HG02870 (cell line): ENCODE data around the gene CROCC2.

Experiments used
- ATAC-seq: cut with Tn5 transposase; IDR thresholded peaks from one replicate; pipeline ENCODE4 v1.9.1; 2021; ENCODE audit warnings: mild to moderate bottlenecking, moderate library complexity; ENCODE audit not compliant: unreplicated experiment

The CROCC2 gene

DNA sequence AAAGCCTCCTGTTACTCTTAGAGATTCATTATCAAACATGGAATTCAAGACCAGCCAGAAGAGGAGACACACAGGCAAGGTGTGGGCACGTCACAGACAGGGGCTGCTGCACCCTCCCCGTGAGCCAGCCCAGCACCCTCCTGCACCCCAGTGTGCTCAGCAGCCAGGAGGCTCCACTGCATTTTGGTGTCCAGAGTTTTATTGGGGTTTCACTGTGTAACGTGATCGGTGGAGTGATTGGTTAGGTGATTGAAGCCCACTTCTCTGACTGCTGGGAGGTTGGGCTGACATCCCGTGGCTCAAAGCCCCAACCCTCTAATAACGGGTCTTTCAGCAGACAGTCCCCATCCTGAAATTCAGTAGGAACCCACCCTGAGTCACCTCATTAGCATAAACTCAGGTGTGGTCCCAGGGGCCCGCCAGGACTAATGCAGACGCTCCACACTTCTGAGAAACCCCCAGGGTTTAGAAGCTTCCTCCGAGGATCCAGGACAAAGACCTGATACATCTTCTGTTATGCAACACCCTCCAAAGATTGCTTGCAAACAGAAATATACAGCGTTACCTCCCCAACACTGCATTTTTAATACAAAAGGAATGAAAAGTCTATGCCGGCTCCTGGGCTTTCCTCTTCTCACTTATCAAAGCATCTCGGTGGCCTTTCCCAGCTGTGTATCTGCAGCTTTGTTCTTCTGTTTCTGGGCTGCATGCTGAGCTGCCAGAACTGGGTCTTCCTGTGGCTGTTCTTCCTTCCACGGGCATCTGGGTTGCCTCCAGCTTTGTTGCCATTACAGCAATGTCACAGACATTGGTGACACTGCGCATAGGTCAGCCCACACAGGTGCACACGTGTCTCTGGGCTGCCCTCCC is 48.5 kb downstream of the CROCC2 start:
- ATAC-seq, result no peak

DNA sequence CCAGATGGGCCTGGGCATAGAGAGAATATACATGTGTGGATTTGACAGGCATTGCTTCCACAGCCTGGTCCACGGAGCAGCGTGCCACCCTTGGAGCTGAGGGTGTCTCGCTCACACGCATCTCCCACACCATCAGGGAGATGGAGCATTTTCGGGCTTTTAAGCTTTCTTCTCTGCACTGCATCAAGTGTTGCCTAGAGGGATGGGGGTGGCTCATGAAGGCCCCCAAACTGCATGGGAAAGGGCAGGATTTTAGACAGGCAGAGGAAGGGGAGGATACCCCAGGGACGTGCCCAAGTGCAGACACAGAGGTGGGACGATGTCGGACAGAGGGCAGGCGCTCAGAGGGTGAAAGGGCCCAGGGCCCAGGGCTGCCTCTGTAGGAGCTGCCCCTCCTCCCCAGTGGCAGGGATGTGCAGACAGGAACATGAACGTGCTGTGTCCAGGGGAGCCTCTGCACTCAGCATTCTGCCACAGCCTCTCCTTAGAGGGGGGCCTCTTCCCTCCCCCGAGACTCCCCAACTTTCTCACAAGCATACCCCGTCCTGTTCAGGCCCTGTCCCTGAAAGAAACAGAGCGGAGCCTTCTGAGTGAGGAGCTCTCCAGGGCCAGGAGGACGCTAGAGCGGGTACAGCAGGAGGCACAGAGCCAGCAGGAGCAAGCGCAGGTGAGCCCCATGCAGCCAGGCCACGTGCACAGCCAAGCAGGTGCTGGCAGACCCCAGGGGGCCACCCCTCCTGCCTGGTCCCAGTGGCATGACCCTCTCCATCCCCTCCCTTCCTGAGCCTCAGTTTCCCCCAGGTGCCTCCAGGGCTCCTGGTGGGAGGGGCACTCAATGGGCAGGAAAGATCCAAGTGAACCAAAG is 49.4 kb downstream of the CROCC2 start:
- ATAC-seq, result no peak

DNA sequence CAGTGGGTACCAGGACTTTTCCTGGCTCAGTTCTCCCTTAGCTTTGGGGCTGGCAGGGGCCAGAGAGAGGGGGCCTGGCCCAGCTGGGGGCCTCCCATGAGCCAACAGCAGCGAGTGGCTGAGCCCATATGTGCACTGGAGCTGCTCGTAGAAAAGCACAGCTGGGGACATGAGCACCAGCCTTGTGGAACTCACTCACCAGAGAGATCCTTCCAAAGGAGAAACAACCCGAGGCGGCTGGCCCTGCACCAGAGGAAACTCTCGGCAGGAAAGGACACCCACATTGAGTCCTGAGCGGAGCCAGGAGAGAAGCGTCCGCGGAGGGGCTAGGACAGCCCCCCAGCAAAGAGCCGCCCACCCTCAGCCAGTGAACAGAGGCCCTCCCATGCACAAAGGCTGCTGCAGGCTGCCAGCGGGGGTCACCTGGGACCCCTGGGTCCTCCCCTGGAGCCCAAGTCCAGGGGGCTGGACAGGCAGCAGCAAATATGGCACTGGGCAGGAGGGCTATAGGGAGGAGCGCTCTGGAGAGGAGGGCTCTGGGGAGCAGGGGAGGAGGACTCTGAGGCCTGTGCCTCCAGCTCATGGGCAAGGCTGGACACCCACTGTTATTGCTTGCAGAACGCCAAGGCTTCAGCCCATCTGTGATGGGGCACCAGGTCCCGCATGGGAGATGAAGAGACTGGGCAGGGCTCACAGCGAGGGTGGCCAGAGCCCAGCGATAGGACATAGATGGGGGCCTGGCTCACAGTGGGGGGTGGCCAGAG is 50.2 kb downstream of the CROCC2 start:
- no peak for ATAC-seq

DNA sequence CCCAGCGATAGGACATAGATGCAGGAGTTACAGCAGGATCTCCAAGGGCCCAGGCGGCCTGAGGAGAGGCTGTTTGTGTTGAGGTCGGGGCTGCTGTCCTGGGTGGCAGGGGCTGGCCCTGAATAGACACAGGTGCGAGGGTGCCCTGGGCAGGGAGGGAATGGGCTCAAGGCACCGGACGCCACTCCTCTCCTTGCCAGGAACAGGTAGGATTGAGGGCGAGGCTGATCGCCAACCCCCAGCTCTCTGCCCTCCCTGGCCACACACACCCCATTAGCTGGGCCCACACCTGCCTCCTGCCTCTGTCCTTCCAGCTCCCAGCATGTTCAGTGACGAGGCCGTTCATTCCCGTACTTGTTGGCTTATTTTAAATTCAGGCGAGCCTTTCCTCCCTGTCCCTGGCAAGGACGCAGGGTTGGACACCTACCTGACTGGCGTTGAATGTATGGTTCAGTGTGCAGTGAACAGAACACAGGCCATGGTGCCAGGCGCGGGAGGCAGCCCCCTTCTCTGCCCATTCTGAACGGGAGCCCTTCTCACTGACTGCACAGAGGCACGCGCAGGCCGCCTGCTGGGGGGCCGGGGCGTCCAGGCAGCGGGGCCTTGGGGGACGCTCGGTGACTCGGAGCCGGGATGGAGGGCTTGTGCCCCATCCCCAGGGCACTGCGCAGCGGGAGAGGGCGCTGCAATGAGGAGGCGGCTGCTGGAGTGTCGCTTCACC is 51.0 kb downstream of the CROCC2 start:
- no peak for ATAC-seq

DNA sequence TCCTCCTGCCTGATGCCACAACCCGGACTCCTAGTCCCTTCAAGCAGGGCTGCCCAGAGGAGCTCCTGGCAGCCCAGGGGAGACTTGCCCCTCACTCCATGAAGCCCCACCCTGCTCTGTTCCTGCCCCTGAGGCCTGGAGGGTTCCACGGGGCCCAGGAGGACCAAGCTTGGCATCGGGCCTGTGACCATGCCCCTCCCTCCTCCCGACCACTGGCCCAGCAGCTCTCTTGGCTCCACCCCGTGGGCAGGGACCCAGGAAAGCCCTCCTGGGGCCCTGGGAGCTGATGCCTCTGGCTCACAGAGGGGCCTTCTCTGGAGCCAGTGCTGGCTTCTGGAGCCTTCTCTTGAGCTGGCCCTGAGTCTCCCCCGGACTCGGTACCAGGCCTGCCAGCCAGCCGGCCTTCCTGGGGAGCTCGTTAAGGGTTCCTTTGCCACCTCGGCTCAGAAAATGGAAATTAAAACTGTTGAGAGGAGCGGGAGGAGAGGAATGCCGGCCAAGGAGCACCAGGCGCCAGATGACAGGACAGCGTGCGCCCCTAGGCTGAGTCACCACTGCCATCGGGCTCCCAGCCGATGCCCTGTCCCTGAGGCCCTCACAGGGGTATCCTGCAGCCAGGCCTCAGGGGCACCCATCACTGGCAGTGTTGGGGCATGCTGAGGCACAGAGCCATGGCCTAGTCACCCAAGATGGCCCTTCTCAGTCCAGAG is 51.7 kb downstream of the CROCC2 start:
- ATAC-seq, result no peak

DNA sequence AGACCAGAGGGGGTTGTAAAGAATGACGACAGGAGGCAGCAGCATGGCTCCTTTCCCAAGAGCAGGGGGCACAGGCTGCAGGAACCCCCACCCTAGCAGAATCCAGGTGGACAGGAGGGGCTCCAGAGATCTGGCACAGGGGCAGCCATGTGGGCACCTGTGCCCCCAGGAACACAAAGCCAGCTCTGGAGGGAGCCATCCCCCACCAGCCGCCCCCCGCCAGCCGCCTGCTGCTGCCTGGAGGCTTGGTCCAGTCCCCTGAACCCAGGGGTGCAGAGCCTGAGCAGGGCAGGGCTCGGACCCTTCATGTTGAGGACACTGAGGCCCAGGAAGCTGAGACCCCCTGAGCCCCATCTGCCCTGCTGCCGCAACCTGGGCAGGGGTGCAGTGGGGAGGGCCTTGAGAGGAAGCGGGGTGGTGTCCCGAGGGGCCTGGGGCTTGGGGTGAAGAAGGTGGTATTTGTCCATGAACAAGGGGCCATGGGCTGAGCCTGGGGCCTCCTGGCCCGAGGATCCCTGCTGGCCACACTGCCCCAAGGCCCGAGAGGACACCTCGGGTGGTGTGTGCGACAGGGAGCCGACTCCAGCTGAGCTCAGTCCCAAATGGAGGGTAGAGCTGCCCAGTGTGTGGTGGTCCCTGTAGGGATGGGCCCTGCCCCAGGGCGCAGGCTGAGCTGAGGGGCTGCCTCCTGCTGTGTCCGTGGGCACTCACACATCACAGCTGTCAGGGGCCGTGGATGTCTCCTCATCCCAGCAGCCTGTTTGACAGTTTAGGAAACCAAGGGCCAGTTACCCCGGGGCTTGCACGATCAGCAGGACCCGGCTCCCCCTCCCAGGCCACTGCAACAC is 52.5 kb downstream of the CROCC2 start:
- no peak for ATAC-seq

DNA sequence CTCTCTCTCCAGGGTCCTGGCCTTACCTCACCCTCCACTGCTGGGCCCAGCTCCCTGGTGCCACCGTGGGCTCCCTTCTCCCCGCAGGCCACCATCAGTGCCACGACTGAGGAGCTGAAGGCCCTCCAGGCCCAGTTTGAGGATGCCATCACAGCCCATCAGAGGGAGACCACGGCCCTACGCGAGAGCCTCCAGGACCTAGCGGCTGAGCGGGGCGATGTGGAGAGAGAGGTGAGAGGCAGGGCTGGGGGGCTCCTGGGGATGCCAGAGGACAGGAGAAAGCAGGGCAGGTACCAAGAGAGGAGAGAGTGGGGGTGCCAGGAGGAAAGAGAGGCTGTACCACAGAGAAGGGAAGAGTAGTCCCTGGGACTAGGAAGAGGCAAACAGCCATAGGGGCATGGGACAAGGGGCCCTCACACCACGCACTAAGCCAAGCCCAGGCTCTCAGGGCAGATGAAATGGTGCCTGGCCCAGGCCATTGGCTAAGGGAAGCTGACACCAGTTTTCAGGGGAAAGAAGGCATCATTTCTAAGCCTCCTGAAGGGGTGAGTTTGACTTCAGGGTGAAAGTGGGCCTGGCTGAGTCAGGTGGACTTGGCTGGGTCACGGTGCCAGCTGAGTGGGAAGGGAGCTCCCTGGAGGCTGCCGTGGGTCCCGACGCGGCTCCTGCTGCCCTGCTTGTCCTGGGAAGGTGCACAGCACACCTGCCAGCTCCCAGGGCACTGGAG is 53.2 kb downstream of the CROCC2 start:
- no peak for ATAC-seq

DNA sequence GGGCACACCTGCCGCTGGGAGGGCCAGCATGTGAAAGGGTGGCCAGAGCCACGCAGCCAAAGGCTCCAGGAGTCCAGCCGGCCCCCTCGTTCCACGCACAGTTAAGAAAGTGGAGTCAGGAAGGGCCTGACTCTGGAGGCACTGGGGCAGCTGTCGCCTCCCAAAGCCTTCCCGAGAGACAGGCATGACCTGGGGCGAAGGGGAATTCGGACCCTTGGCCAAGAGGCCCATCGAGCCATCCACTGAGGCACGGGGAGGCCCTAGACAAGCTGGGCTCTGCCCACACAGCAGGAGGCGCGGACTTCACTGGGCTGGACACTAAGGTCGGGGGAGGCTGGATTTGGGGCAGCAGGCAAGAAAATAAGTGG is 53.8 kb downstream of the CROCC2 start:
- ATAC-seq, result no peak

DNA sequence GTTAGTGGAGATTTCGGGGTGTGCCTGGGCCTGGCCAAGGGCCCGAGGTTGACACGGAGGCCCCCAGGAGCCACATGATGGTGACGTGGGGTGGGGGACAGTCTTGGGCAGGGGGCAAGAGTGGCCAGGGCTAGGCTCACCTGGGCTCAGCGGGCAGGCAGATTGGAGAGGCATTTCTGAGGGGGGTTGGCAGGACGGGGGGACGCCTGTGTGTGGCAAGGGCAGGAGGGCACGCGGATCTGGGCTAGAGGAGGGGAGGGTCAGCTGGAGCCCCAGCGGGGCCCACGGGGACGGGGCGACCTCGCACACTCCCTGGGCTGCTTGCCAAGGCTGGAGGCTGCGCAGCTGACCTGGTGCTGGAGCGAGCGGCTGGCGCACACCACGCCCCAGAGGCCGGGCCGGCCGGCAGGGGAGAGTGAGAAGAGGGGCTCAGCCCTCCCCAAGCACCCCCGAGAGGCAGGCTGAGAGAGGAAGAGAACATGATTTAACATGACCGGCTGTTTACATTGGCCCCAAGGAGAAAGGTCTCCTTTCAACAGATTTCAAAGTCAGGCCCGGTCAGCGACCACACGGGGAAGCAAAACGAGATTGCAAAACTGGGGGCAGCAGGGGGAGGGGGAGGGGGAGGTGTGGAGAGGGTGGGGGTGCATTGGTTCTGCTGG is 54.3 kb downstream of the CROCC2 start:
- no peak for ATAC-seq

DNA sequence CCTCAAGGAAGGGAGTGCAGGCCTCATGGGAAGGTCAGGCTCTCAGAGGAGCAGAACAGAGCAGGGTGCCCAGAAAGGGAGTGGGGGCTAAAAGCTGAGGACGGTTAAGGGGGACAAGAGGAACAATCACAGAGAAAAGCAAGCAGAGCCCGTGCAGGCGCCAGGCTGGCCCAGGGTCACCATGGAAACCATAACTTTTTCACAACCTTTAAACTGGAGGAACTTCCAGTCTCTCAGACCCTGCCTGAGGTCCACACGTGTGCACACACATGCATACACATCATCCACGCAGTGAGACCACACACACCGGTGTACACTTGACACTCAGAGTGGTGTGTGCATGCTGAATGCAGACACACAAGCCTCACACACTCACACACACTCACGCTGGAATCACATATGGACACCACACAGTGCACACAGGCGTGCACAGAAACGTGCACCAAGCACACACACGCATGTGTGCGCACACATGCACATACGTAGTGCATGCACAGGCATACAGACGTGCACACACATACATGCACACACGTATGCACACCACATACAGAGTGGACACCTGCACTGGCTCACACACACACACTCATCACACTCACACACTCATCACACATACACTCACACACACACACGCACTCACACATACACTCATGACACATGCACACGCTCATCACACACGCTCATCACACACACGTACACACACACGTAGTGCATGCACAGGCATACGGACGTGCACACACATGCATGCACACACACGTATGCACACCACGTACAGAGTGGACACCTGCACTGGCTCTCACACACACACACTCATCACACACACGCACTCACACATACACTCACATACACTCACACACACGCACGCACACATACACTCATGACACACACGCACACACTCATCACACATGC is 55.1 kb downstream of the CROCC2 start:
- ATAC-seq, result no peak

DNA sequence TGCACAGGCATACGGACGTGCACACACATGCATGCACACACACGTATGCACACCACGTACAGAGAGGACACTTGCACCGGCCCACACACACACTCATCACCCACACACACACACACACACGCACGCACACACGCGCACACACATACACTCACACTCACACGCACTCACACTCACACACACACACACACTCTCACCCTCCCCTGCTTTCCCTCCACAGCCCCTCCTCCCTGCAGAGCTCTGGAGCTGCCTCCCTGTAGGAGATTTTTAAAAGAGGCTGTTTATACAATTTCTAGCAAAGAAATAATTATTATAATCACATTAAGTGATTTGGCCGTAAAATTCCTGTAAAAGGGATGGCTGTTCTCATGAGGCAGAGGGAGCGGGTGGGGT is 55.8 kb downstream of the CROCC2 start:
- no peak for ATAC-seq

DNA sequence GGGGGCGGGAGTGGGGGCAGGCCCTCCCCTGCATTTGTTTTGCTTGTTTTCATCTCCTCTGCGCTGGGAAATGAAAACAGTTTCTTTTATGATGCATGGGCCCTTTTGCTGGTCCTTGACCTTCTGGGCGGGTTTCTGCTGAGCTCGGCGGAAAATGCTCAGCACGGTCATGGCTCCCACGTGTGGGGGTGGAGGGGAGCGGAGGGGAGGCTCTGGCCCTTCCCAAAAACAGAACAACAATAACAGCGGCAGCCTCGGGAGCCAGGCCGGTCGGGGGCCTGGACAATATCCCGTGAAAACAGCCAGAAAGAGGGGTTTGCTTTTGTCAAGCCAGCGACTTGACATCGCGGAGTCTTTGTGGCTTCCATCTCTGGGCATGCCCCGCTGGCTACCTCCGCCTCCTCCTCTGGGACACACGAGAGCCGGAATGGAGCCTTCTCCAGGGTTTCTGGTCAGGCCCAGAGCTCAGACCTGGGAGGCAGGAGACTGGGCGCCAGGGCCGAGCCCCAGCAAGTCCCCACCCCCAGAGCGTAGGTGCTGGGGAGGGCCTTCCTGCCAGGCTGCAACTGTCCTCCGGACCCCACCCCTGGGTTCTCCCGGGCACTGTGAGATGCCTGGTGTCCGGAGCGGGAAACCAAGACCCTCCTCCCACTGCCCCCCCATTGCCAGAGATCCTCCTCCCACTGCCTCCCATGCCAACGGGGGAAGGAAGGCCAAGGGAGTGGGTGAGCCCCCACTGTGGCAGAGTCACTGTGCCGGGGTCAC is 56.3 kb downstream of the CROCC2 start:
- ATAC-seq, result no peak

DNA sequence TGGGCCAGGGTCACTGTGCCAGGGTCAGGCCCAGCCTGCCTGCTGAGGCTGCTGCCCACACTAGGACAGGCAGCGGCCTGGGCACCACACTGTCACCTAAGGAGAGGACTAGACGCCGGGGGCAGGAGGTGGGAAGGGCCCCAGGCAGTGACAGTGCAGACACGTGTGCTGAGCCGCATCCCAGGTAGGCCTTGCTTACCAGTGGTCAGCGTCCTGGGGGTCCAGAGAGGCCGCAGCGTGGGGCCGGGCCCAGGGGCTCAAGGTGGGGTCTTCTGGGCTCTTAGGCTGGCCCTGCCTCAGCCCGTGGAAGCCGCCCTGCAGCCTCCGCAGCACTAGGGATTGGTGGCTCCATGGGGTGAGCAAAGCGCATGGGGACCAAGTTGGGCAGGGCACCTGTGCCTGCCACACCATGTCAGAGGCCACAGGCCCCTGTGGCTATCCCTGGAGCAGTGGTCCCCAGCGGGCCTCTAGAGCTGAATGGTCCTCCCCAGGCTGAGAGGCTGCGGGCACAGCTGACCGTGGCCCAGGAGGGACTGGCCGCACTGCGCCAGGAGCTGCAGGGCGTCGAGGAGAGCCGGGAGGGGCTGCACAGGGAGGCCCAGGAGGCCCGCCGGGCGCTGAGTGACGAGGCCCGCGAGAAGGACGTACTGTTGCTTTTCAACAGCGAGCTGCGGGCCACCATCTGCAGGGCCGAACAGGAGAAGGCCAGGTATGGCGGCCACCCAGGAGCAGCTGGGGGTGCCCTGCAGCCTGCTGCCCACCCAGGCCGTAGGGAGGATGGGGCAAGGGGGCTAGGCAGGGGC is 57.1 kb downstream of the CROCC2 start:
- ATAC-seq, result no peak

DNA sequence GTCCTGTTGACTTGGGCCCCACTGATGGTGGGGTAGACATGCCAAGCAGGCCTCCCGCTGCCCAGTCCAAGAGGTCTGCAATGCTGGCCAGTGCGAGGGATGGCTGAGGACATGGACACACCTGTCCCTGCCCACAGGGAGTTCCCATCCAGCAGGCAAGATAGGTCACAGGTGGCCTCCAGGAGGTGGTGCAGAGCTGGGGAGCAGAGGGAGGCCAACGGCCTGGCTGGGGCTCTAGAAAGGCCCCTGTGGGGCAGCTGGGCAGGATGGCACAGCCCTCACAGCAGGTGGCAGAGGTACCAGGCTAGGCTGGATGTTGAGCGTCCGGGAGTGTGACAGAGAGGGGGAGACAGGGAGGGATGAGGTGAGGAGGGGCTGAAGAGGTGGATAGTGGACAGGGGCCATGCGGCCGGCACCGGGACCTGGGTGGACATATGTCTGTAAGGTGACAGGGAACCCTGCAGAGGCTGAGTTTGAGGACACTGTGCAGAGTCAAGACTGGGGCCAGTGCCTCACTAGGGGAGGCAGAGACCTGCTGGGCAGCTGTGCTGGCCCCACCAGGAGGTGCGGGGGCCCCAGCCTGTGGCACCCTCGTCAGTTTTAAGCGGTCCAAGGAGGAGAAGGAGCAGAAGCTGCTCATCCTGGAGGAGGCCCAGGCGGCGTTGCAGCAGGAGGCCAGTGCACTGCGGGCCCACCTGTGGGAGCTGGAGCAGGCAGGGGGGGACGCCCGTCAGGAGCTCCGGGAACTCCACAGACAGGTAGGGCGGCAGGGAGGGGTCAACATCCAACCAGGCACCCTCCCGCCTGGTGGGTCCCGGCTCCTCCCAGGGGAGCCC is 58.0 kb downstream of the CROCC2 start:
- ATAC-seq, result no peak
